Bronchus fibroblast of lung (primary cell): Measurements from ENCODE around the gene ANXA2R. TPM values are rescaled to one million over a fixed set of nuclear protein-coding genes. Genes with fewer than 3 reads are reported as not detected.

Source experiments
- total RNA-seq: library from RNA; depleted of rRNA; stranded (reverse); fragments of >200 nt; gene quantifications from 2 replicates; pipeline ENCODE4 v1.2.3, GENCODE V29; 2015

Gene ANXA2R, protein sequence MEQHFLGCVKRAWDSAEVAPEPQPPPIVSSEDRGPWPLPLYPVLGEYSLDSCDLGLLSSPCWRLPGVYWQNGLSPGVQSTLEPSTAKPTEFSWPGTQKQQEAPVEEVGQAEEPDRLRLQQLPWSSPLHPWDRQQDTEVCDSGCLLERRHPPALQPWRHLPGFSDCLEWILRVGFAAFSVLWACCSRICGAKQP
- 1.6 and 2.0 TPM in 2 replicates for total RNA-seq

DNA sequence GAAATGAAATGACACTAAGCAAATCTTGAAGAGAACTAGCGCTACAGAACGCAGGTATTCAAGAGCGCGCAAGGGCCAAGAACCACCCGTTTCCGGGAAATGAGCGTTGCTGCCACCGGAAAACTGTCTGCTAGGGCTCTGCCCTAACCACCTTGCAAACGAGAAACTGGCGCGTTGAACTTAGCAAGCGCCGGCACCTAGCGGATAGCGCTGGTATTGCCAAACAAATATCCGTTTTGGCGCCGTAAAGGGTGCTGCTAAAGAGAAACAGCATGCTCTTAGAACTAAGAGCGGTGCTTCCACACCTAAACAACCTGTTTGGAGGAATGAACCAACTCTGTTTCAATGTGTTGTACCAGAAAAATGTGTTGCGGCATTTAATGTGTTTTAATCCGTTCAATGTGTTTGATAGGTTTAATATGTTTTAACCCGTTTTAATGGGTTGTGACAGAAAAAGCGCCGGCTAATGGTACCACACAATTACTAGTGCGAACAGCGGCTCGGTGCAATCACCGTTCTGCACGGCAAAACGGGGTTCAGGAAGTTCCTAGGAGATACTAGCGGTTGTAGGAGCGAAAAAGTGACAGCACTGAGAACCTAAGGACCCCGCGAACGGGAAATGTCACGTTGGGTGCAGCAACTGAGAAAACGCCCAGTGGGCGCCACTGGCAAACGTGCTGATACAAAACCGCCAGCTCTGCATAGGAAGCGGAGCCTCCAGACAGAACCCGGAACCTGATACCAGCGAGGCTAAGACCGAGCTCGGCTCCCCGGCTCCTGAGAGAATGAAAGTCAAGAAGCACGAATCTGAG is at the start of gene ANXA2R:
Gene ANXA2R (minus strand): TSS at position 33 of the 812 bp plus-strand sequence. CDS start 273 bp downstream, outside the sequence.

Other genes with a start within 250 kb of the ANXA2R start
- gene SELENOP, start 228.4 kb downstream of the ANXA2R start, total RNA-seq = 19.9 and 30.4 TPM in 2 replicates
- gene ZNF131, start 80.6 kb upstream of the ANXA2R start, total RNA-seq = 16.0 and 22.6 TPM in 2 replicates
- gene NIM1K, start 151.9 kb upstream of the ANXA2R start, total RNA-seq = 0.74 and 1.0 TPM in 2 replicates